LoVo (cell line): ENCODE data around the gene SBNO2.

Source experiments
- DNase-seq: peaks from one replicate; pipeline ENCODE4 v3.0.0-alpha.2; 2016; ENCODE audit warnings: low spot score

Gene SBNO2

DNA sequence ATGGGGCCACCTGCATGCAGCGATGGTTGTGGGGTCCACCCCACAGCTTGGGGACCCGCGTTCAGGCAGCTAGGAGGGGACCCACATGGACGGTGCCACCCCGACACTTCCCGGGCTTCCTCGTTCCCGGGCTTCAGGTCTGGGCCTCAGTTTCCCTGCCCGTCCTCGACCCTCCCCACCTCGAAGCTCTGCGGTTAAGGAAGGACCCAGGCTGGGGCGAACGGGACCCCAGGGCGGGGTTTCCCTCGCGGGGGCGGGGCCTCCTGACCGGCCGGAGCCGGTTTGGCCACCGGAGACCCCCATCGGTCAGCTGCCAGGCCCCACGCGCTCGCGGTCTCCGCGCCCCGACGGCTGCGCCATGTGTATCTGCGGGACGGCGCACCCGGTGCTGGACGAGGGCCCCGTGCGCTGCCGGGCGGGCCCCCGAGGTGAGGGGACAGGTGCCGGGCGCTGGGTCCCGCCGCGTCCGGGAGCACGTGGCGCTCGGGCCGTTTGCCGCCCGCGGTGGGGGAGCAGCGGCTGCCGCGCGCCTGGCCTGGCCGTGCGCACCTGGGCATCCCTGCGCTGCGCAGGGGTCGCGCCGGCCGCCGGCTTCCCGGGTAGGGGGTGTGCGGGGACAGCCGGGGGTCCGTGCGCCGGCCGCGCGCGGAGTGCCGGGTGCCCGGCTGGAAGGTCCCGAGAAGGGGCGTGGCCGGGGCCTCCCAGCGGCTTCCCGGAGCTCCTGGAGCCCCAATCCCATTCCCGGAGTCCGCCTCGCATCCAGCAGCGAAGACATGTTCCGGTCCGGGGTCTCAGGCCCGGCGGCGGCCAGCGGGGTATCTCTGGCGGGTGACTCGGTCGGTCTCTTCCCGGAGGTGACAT, 102.9 kb downstream of the SBNO2 start:
- DNase-seq, result no peak

DNA sequence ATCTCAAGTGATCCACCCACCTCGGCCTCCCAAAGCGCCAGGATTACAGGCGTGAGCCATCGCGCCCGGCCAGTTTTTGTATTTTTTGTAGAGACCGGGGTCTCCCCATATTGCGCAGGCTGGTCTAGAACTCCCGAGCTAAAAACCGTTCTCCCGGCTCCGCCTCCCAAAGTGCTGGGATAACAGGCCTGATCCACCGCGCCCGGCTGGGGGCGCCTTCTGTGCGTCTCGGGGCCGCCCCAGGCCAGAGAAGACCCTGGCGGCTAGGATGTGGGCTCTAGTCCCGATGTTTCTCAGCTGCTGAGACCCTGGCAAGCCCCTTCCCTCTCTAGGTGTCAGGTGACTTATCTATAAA, 103.5 kb downstream of the SBNO2 start:
- no peak for DNase-seq

GRCh38 chr19:1069009-1069779, 104.9 kb downstream of the SBNO2 start:
- no peak for DNase-seq

GRCh38 chr19:1068009-1069001, 105.8 kb downstream of the SBNO2 start:
- no peak for DNase-seq

- DNase-seq, result no peak
Observed at GRCh38 chr19:1067341-1067957, 106.6 kb downstream of the SBNO2 start.

DNA sequence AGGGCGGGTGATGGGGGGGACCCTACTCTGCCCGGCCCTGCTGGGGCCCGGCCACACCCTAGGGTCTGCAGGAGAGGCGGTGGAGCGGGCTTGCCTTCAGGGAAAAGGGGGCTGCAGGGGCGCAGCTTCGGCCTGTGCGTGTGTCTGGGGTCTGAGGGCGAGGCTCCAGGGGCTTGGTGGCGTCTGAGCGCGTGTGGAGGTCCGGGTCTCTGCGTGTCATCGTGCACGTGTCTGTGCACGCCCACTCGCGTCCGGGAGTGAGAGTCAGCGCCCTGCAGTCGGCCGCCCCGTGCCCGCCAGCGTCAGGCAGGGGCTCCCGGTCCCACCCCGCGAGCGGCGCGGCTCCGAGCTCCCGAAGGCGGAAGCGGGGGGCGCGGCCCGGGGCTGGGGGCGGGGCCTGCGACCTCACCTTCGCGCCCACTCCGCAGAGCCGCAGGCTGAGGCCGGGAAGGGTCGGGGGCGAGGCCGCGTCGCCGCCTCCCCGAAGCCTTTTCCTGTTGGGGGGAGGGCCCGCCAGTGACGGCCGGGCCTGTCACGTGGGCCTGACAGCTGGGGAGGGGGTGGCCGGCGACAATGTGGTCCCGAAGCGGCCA, 107.2 kb downstream of the SBNO2 start, which contains the start of gene ARHGAP45:
Gene ARHGAP45 (plus strand): TSS at position 420 of the 593 bp plus-strand sequence. CDS start 239 bp downstream, outside the sequence.
- no peak for DNase-seq

GRCh38 chr19:1066251-1066747, 107.8 kb downstream of the SBNO2 start:
- no peak for DNase-seq

GRCh38 chr19:1065606-1066109, 108.4 kb downstream of the SBNO2 start:
- peak; percentile 80 for DNase-seq

DNA sequence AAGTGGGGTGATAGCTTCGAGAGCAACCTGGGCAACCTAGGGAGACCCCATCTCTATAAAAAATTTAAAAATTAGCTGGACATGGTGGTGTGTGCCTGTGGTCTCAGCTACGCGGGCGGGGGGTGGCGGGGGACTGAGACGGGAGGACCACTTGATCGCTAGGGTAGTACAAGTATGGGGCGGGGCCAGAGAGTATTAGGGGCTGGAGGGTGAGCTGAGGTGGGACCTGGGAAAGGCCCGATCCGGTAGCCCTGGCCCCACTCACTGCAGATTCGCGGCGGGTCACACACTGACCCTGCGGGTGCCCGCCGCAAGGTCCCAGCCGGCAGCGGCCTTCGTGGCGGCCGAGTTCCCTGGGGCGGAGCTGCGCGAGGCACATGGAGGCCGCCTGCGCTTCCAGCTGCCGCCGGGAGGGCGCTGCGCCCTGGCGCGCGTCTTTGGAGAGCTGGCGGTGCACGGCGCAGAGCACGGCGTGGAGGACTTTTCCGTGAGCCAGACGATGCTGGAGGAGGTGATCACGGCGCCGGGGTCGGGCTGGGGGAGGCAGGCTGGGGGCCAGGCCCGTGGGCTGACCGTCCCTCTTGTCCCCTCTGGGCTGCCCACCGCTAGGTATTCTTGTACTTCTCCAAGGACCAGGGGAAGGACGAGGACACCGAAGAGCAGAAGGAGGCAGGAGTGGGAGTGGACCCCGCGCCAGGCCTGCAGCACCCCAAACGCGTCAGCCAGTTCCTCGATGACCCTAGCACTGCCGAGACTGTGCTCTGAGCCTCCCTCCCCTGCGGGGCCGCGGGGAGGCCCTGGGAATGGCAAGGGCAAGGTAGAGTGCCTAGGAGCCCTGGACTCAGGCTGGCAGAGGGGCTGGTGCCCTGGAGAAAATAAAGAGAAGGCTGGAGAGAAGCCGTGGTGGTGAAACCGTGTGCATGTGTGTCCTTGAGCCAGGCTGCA, 109.1 kb downstream of the SBNO2 start:
- DNase-seq, result peak; percentile 65

DNA sequence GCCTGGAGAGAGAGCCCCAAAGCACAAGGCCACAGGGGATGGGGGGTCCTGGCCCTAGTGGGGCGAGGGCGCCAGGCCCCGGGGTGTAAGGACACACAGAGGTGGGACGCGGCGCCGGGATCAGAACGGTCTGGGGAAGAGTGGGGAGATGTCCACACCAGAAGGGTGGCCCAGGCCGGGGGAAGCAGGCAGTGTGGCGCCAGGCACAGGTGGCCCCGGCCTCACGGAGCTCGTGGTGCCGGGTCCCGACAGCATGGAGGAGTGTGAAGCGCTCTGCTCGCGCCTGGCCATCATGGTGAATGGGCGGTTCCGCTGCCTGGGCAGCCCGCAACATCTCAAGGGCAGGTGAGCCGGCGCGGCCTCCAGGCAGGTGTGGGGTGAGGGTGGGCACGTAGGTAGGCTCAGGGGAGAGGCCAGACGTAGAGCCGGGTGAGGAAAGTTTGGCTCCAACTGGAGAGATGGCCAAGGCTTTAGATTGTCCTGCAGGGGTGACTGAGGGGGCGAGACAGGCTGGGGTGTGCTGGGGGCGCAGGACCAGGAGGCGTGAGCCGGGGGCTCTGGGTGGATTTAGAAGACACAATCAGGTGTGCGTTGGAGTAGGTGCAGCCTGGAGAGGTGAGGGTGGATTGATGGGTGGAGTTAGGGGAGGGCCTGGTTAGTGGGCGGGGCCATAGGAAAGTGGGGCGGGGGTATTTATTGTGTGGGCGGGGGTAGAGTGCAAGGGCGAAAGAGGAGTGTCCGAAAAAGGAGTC, 110.0 kb downstream of the SBNO2 start:
- no peak for DNase-seq

GRCh38 chr19:1063030-1063908, 110.8 kb downstream of the SBNO2 start:
- no peak for DNase-seq

DNA sequence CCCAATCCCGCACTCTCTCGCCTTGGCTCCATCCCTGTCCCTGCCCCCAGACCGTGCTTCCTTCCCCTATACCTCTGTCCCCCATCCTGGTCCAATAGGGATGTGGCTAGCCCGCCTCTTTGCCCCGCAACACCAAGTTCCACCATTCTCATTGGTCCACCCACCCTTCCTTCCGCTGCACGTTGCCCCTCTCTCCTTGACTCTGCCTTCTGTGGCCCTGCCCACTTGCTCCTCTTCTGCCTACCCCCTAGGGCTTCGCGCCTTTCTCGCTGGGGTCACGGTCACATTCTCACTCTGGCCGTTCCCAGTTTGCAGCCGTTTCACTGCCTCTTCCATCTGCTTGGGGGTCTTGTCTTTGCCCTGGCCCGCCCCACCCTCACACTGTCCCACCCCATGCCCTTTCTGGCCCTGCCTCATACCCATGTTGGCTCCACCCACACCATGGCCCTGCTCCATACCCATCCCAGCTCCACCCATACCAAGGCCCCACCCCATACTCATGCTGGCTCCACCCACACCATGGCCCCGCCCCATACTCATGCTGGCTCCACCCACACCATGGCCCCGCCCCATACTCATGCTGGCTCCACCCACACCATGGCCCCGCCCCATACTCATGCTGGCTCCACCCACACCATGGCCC, 111.6 kb downstream of the SBNO2 start:
- no peak for DNase-seq

DNA sequence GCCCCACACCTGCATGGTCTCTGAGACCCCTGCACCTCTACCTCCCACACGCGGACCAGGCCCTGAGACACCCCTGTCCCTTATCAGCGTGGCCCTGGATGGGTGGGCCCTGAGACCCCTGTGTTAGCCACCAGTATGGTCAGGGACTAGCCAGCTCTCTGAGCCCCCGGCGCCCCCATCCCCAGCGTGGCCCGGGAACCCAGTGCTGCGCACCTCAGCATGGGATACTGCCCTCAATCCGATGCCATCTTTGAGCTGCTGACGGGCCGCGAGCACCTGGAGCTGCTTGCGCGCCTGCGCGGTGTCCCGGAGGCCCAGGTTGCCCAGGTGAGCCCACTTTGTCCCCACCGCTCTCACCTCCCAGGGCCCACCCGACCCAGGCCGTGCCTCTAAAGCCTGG, 112.1 kb downstream of the SBNO2 start:
- no peak for DNase-seq

GRCh38 chr19:1060689-1061088, 113.4 kb downstream of the SBNO2 start:
- DNase-seq, result no peak

DNA sequence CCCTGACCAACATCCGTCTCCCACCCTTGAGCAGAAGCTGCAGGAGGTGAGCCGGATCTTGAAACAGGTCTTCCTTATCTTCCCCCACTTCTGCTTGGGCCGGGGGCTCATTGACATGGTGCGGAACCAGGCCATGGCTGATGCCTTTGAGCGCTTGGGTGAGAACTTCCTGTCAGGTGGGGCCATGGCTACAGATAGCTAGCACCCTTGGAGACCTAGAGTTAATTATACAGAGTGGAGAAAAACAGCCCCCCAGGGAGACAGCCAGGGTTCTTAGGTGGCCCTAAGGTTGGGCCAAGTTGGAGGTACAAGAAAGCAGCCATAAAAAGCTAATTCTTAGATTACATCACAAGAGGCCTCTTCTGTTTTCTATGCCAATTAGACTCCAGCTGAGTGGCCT, 116.0 kb downstream of the SBNO2 start:
- no peak for DNase-seq
